ENCODE data around the gene LDLRAD4.

The LDLRAD4 gene

DNA sequence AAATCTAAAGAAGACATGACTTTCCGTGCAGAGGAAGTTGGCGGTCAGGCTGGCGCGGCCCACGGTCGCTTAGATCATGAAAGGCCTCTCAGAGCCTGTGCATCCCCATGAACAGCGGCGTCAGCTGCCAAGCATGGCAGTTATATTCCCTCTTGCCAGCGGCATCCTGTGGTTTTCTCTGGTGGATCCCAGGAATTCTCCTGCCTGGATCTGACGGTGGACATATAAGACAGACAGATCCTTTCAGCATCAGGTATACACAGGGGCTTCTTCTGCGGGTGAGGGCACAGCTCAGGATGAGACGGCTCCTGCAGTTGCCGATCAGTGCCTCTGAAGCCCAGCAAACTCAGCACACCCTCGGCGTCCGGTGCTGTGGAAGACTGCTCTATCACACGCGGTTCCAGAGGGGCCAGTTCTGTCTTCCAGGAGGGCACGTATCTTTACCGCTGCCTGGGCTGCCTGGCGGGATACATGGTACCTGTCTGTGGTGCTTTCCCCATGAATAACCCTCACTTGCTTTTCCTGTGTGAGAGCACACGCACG, 157.8 kb downstream of the LDLRAD4 start:
- no peak for DNase-seq

DNA sequence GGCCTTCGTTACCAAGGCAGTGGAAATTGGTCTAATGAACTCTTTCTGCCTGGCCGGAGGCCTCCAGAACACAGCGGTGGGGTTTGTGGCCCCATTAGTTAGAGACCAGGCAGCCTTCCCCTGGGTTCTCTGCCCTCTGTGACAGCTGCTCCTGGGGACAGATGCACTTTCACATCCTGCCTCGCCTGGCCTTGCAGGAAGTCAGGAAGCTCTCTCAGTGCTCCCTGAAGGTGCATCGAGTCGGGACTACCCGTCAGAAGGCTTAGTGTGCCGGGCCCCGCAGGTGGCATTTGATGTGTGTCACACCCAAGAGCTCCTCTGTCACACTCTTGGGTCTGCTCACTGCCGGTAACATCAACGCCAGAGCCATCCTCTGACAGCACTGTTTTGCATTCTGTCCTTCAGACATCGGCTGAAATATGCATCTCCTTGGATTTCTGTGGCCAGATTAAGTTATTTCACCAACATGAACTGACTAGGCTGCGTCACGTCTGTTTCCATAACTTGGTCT, 158.3 kb downstream of the LDLRAD4 start:
- DNase-seq: no peak

DNA sequence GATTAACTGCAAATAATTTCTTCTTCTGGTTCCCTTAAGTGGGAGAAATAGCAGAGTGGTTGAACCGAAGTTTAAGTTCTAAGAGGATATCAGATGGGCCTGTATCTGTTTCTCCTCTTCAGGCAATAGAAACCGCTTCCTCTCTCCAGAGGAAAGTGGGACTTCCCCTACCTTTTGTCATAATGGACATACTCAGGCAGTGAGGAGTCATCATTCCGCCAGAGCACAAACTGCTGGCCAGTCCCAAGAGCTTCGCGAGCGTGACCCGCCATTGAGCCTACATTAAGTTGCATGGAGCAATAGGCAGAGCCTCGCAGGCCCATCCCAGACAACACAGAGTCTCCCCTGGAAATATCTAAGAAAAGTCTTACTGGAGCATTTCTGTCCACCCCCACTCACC, 158.9 kb downstream of the LDLRAD4 start:
- no peak for DNase-seq

DNA sequence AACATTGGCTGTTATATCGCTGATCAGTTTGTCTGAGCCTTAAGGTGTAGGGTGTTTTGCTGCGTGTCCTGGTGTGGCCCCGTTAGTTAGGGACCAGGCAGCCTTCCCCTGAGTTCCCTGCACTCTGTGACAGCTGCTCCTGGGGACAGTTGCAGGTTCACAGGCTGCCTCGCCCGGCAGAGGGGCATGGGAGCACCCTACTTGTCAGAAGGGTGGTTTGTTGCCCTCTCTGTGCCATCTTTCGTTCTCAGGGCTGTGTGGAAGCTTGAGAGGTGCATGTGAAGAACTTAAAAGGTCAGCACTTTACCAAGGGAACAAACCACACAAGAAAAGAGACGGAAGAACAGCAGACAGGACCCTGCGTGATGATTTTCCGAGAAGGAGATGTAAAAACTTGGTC, 159.6 kb downstream of the LDLRAD4 start:
- no peak for DNase-seq

DNA sequence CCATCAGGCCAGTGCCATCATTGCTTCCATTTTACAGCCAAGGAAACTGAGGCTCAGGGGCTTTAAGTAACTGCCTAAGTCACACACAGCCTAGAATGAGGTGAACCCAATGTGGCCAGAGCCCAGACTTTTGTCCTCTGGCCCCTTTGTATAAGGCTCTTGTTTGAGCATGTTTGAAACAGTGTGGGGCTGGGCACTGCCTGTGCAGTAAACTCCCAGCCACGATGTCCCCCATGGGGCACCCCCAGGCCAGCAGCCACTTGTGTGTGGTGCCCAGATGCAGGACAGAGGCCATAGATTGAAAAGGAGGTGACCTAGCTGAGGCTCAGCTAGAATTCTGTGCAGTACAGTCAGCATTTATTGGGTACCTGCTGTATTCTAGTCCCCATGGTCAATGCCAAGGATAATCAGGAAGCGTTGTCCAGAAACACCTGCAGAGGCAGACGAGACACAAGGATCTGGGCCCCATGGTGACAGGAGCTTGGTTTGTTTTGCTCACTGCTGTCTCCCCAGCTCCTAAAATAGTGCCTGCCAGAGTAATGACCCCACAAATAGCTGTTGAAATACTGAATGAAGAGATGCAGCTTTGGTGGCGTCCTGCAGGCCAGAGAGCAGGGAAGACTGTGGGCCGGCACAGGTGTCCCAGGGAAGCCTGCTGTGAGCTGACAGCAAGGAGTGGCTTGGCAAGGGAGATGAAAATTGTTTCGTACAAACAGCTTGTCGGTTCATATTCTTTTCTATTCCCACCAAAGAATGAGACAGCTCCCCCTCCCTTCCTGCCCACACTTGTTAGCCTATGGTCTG, 160.7 kb downstream of the LDLRAD4 start:
- DNase-seq: no peak

DNA sequence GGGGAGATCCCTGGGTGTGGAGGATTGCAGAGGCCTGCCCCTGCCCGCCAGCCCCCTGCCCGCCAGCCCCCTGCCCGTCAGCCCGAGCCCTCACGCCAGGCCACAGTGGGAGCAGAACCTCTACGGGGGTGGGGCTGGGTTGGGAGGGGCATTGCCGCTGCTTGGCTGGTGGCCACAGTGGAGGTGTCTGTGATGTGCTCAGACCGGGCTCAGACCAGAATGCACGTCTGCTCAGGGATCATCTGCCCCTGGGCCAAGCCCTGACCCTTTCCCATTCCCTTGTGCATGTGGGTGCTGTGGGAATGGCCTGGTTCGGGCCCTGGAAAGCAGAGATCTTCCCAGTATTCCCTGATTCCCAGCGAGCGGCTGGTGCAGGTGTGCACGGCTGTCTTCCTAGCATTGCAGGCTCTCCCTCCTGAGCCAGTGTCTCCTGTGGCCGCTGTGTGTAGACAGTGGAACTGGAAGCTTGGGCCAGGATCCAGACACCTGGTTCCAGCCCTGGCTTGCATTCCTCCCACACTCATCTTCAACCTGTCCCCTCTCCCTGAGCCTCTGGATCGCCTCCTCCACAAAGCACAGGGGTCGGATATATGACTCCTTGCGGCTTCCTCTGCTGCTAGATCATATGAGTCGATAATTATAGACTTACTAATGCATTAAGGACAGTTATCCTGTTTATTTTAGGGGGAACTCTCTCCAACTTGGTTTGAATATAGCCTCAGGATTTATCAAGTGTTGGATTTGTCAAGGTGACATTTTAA, 161.6 kb downstream of the LDLRAD4 start:
- no peak for DNase-seq

DNA sequence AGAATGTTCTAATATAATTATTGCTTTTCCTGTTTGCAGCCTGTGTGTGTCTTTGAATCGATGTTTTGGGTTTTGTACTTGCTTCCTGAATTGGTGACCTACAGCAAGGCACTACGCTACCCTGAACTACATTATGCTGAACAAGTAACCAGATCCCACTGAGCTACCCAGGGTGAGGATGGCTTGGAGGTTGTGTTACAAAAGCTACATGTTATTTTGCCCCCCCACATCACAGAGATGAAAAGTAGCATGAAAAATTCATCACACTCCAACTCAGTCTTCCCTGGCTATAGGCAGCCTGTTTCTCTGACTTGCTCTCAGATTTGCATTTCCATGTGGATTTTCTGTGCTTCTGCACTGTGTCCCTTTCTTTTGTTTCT, 162.1 kb downstream of the LDLRAD4 start:
- no peak for DNase-seq

DNA sequence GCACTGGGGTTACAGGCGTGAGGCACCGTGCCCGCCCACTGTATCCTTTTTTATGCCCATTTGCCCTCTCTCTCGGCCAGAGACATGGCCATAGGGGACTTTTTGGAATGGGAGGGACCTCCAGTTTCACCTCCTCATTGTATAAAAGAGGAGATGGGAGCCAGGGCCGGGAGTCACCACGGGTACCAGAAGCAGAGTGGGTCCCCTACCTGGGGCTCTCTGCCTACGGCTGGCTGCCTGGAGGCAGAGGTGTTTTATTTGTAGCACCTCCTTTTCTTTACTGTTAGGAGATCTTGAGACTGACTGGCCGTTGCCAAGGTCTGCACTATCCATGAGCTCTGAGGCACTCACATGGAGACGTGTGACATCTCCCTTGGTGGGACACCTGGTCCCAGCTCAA, 162.8 kb downstream of the LDLRAD4 start:
- DNase-seq: no peak

DNA sequence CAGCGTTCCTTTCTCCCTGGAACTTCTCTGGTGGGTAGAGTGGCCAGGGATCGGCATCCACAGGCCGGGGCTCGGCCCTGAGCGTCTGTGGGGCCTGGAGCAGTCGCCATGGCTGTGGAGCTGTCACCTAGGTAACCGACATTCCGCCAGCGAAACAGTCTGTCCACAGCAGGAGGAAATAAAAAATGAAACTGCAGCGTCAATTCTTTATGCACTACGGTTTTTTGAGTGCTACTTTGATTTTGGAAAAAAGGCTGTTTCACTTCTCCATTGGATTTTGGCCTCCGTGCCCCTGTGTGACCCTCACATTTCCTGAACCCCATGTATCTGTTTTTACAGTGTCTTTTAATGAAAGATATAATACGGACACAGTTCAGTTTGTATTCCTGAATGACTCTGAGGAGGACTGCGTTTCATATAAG, 163.4 kb downstream of the LDLRAD4 start:
- DNase-seq: peak; percentile 17

DNA sequence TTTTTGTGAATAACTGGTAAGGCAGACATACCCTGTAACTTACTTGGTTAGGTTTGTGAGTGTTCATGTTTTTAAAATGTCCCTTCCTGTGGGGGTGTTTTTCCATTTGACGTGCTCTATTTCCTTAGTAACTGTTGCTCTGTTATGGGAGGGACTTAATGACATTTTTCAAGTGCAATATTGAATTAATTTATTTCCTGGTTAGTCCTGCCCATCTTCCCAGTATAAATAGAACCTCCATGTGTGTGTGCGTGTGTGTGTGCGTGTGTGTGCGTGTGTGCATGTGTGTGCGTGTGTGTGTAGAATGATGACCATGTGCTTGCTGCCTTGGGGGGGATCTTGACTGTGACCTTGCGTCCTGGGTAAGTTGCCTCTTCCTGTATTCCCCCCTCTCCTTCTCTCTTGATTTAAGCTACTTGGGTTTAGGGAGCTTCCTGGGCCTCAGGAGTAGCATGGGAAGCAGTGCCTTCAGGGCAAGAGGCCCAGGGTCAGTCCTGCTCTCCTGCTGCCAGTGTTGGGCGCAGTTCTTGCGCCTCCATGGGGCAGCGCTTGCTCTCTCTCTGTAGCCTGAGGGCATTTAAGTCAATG, 163.9 kb downstream of the LDLRAD4 start:
- peak; percentile 44 for DNase-seq

DNA sequence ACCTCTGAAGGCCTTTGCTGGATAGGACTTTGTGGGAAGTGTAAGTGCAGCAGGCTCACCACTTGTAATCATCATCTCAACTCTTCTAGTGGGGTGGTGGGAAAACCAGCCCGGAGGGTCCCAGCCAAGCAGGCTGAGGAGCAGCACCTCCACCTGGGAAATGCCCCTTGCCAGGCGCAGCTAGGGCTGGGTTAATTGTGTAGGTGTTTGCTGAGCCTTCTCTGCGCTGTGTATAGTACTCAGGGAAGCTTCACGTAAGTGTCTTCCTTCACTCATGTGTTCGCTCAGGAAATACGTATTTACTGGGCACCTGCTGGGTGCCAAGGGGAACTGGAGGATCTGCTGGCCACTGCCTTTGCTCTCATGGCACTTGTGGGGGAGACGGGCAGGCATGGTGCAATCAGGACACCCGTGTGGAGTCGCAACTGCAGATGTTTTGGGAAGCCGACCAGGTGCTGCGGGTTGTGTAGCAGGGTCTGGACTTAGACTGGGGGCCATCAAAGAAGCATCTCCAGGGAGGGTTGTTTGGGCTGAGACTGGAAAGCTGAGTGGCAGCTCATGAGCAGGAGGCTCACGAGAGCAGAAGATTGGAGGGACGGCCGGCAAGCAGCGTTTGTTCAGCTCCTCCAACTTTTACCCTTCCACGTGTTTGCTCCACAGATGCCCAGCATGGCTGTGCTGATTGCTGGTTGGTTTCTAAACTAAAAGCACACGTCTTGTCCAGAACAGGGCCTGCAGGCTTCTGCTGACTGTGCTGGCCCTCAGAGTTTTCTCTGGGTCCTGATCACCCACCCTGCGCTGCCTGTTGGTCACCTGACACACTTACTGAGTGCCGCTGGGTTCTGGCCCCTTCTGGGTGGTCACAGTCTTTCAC, 164.6 kb downstream of the LDLRAD4 start:
- no peak for DNase-seq

DNA sequence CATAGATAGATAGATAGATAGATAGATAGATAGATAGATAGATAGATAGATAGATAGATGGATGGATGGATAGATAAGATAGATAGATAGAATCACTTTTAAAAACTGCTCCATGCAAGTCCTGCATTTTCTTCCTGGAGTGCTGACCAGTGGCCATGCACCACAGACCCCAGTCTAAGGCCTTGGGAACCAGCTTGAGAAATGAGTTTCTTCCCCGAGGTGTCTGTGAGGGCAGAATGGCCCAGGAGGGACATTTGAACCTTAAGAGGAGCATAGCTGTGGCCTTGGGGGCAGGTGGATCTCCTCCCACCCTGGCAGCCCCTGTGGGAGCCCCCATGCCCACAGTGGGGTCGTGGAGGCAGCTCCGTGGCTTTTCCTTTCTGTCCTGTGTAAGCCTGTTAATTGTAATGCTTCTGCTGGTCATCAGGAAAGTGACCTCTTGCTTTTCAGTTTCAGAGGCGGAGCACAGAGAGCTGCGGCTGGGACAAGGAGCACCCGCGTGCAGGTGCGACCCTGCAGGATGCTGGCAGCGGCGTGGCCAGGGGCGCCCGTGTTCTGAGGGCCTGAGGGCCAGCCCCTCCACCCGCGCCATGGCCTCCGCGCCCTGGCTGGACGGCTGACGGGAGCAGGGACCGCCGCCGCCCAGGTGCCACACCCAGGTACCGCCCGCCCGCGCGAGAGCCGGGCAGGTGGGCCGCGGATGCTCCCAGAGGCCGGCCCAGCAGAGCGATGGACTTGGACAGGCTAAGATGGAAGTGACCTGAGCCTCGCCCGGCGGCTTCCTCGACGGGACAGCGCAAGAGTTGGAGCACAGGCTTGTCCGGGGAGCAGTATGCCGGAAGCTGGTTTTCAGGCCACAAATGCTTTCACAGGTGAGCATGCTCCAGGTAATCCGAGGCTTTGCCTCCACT, 168.6 kb downstream of the LDLRAD4 start:
- DNase-seq: no peak

DNA sequence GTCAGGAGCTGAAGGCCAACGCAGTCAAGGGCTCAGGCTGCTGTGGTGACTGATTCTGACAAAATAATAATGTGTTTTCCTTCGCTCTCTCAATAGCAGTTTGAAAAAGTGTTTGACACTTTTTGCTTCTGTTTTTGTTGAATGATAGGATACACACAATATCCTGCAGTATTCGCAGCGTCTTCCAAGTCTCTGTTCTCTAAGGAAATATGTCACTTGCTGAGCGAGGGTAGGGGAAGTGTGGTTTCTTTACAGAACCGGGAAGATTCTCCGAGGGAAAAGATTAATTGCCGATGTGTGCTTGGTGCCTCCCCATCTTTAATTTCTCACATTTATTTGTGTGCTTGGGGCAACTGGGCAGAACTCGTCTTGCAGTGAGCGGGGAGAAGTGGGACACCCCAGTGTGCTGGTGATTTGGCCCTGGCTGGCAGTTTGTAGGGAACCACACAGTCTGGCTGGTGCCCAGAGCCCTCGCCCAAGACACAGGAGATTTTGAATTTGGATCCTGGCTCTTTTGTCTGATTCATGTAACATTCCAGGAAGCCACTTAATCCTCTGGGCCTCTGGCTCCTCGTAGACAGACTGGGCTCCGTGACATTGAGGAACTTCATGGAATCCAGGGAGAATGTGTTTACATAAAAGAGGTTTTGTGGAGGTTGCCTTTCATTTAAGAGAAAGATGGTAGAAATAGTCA, 169.4 kb downstream of the LDLRAD4 start:
- no peak for DNase-seq

DNA sequence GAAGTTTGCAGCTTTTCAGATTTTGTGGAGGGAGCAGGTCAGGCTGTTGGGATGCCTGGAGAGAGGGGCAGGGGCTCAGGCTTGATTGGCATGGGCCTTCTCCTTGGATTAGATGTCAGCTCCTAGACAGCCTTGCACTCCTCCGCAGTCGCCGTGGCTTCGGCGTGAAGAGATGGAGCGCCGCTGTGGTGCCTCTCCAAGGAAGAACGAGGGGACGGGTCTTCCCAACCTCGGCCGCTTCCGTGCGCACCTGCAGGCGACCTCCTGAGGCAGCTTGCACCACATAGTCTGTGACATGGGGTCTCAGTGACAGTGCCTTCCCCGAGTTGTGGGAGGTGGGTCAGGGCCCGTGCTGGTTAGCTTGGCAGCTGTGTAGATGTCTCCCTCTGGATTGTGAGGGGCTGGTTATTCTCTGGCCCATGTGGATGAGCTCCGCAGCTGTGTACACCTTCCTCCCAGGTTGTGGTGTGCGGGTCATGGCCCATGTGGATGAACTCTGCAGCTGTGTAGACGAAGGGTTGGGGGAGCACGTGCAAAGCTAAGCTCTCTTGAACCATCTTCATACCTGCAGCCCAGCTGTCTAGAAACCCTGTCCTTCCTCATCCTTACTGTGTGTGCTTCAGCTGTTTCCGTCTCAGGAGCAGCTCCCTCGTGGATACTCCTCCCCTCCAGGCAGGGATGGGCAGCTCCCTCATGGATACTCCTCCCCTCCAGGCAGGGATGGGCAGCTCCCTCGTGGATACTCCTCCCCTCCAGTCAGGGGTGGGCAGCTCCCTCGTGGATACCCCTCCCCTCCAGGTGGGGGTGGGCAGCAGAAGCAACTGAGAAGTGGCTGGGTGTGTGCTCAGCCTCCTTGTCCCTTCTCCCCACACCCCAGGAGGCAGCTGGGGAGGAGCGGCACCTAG, 170.3 kb downstream of the LDLRAD4 start:
- DNase-seq: no peak

DNA sequence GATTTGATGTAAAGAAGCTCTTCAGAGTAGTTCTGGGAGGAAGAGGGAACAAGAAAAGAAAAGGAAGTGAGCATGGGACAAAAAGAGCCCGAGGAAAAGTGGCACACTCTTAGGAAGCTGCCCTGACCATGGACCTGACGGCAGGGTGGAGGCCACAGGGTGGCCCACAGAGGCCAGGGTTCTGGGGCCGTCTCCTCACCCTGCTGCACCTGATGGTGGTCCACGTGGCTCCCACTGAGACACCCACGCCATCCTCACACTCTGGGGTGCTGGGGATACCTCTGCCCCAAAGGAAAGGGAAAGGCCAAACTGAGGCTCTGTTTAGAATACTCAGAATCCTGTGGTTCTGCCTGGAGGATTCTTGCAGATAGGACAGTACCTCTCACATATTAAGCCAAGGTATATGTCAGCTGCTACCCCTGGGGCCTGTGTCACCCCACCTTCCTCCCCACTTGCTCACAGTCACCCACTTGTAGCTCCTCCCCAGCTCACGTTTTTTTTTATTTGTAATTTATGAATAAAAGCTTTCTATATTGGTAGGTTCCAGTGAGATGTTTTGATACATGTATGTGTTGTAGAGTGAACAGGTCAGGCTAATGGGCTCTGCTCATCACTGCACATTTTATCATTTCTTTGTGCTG, 171.1 kb downstream of the LDLRAD4 start:
- no peak for DNase-seq

DNA sequence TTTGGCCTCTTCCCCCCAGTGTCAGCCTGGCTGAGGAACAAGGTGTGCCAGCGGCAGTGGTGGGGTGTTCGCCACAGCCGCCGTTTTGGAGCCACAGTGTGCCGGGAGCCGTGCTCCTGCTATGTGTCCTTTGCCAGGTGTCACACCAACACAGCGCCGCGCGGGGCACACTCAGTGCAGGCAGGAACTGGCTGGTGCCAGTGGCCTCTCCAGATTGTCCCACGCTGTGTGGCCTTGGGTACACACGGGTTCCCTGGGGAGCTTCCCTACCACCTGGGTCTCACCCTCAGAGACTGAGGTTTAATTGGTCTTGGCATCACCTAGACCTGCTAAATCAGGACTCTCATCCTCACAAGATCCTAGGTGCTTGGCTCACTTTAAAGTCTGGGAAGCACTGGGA, 171.6 kb downstream of the LDLRAD4 start:
- DNase-seq: no peak

DNA sequence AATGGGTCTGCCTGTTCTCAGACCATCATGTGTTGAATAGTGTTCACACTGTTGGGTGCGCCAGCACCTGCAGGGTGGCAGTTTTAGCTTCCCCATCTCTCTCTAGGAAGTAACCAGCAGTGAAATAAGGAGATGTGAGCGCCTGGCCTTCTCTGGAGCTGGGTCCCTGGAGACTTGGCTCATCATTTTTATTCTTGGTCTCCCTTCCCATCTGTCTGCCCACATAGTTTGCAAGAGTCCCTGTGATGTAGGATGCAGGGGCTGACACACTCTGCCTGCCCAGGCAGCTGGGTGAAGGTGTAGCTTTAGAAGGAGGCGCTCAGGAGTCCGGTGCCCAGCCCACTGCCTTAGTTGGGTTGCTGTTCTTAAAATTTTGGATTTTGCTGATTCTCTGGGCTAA, 172.2 kb downstream of the LDLRAD4 start:
- no peak for DNase-seq

DNA sequence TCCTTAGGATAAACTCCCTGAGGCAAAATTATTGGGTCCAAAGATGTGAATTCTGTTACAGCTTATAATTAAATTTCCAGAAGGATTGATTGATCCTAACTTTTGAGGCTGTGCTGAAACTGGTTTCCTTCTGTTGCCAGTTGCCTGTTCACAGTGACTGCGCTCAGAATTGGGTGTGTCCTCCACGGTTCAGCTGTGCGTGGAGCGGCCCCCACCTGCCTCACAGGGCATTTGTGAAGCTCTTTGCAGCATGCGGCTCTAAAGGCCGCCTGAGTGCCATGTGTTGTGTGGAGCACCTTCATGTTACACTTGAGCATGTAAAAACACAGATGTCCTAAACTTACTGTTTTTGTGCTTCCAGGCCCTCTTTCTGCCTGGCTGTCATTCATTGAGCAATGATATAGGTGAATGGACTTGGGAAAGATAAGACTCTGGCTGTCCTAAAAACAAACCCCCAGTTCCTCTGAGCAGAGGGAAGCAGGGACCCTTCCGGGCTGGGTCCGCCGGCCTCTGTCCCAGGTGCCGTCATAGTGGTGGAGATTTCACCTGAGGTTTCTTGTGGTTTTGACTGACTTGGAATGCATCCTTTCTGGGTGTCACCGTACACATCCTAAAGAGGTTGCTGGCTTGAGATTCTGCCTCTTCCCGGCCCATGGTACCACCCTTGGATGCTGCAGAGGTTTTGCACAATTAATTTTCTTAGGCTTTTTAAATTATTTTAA, 173.6 kb downstream of the LDLRAD4 start:
- DNase-seq: peak; percentile 22

Measured in hematopoietic multipotent progenitor cell treated with erythropoietin and hydrocortisone succinate and interleukin-3 and kit ligand, for 8 days (in vitro differentiated cells).